Measurements from ENCODE around the gene PLK1. TPM values are rescaled to one million over a fixed set of nuclear protein-coding genes. Genes with fewer than 3 reads are reported as not detected.
"Not testable (repeated sequence)": the region's sequence is repeated elsewhere in the genome, so short reads cannot be mapped to it uniquely, and the experiment has no call there.

The PLK1 gene
- polyA plus RNA-seq, 1 experiment, result 11.6 TPM

DNA sequence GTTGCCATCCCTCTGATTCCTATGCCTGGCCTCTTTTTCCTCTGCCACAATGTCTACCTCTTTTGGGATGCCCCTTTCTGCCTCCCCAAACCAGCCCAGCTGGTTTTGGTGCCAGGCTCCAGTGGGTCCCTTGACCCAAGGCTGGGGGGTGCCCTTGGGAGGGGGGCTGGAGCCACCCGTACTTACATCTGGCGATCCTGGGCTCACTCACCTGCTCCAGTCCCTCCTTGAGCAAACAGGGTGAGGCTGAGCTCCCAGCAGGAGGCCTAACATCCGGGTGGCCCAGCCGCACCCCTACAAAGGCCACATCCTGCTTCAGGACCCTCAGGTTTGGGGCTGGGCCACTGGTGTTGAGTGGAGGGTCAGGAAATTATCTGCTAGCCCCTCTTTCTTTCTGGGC is 33.1 kb downstream of the PLK1 start:
- ChIA-PET CTCF (interaction anchor here (1.7 kb wide), 1 partner anchor 16 kb away, joined by 6 read pairs; no protein-coding TSS in a partner anchor), POLR2A (no interaction called here)
- TF ChIP-seq, protein P1, sequence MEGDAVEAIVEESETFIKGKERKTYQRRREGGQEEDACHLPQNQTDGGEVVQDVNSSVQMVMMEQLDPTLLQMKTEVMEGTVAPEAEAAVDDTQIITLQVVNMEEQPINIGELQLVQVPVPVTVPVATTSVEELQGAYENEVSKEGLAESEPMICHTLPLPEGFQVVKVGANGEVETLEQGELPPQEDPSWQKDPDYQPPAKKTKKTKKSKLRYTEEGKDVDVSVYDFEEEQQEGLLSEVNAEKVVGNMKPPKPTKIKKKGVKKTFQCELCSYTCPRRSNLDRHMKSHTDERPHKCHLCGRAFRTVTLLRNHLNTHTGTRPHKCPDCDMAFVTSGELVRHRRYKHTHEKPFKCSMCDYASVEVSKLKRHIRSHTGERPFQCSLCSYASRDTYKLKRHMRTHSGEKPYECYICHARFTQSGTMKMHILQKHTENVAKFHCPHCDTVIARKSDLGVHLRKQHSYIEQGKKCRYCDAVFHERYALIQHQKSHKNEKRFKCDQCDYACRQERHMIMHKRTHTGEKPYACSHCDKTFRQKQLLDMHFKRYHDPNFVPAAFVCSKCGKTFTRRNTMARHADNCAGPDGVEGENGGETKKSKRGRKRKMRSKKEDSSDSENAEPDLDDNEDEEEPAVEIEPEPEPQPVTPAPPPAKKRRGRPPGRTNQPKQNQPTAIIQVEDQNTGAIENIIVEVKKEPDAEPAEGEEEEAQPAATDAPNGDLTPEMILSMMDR (IDR thresholded peaks at IDR 0.05; ENCODE audit: low read depth, low read length), result no peak
- no peak overlapping the region for H3K27ac ChIP-seq (ENCODE audit: low read depth, low read length)
- no peak for DNase-seq (ENCODE audit: low read depth, low spot score)
- peaks cover 29% of the 10 kb centered on the region for H3K27me3 ChIP-seq (ENCODE audit: control insufficient read depth, insufficient read depth, low read length)
- peaks cover 8% of the 10 kb centered on the region for H3K9me3 ChIP-seq (ENCODE audit: control insufficient read depth, insufficient read depth, low read length)
- H3K4me3 ChIP-seq (ENCODE audit: low read depth, low read length), result no peak overlapping the region

DNA sequence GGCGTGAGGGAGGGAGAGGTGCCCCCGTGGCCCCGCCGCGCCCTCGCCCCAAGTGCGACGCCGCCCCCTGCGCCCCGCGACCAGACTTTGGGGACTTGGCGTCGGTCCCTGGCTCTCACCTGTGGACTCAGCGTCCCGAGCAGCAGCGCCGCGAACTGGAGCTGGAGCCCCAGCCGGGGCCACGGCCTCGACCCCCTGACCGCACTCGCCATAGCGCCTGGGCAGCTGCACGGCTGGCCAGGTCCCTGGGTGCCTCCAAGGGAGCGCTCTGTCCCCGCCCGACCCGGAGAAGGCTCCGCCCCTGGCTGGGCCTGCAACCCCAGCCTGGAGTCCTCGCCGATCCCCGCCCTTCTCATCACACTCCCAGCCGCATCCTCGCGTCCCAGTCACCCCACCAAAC is 34.3 kb downstream of the PLK1 start, which contains the start of gene ERN2:
Gene ERN2 (minus strand): TSS at position 247 of the 400 bp plus-strand sequence. CDS start 35 bp downstream, at position 212.
- no peak within 1 kb of the TSS for H3K4me3 ChIP-seq (ENCODE audit: low read depth, low read length)
- POLR2A ChIA-PET, result no interaction called here
- H3K9me3 ChIP-seq (ENCODE audit: control insufficient read depth, insufficient read depth, low read length), result peaks cover 8% of the 10 kb centered on the region
- TF ChIP-seq, protein P1 (IDR thresholded peaks at IDR 0.05; ENCODE audit: low read depth, low read length), result no peak
- no peak within 1 kb of the TSS for H3K27ac ChIP-seq (ENCODE audit: low read depth, low read length)
- no peak for DNase-seq (ENCODE audit: low read depth, low spot score)
- peaks cover 29% of the 10 kb centered on the region for H3K27me3 ChIP-seq (ENCODE audit: control insufficient read depth, insufficient read depth, low read length)
- CTCF ChIA-PET, result interaction anchor here (0.6 kb wide), 1 partner anchor 18 kb away, joined by 3 read pairs; no protein-coding TSS in a partner anchor

DNA sequence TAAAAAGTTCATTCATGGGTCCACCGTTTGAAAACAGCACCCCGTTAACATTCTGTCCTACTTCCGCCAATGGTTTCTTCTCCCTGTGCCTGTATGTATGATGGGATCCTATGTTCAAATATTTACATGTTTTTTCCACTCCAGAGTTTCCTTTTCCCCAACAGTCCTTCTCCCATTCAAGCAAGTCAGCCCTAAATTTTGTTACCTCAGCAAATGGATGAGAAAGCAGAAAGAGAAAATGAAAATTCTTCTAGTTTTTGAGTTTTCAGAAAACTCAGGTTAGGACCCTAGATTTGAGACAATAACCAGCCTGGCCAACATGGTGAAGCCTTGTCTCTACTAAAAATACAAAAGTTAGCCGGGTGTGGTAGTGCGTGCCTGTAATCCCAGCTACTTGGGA is 37.8 kb downstream of the PLK1 start:
- Histone ChIP-seq H3K27ac (ENCODE audit: low read depth, low read length) (no peak overlapping the region), H3K27me3 (ENCODE audit: control insufficient read depth, insufficient read depth, low read length) (peaks cover 22% of the 10 kb centered on the region), H3K4me3 (ENCODE audit: low read depth, low read length) (no peak overlapping the region), H3K9me3 (ENCODE audit: control insufficient read depth, insufficient read depth, low read length) (no peaks in the 10 kb centered on the region; the same call in 1 of the 2 replicates)
- CTCF ChIA-PET, result interaction anchor here (0.6 kb wide), 1 partner anchor 14 kb away, joined by 4 read pairs; no protein-coding TSS in a partner anchor
- no peak for DNase-seq (ENCODE audit: low read depth, low spot score)
- POLR2A ChIA-PET, result no interaction called here
- TF ChIP-seq, protein P1 (IDR thresholded peaks at IDR 0.05; ENCODE audit: low read depth, low read length), result no peak

- CTCF ChIA-PET; H3K4me3 ChIP-seq (ENCODE audit: low read depth, low read length); POLR2A ChIA-PET; H3K27ac ChIP-seq (ENCODE audit: low read depth, low read length); H3K9me3 ChIP-seq (ENCODE audit: control insufficient read depth, insufficient read depth, low read length); H3K27me3 ChIP-seq (ENCODE audit: control insufficient read depth, insufficient read depth, low read length); DNase-seq (ENCODE audit: low read depth, low spot score): not testable (repeated sequence)
These were observed 44.0 kb downstream of the PLK1 start for GRCh38 chr16:23722613-23723240.

GRCh38 chr16:23724096-23724784 is 45.6 kb downstream of the PLK1 start:
- POLR2A ChIA-PET, result no interaction called here
- Histone ChIP-seq H3K27me3 (ENCODE audit: control insufficient read depth, insufficient read depth, low read length) (no peaks in the 10 kb centered on the region), H3K27ac (ENCODE audit: low read depth, low read length) (no peak overlapping the region), H3K9me3 (ENCODE audit: control insufficient read depth, insufficient read depth, low read length) (peaks cover 3% of the 10 kb centered on the region), H3K4me3 (ENCODE audit: low read depth, low read length) (no peak overlapping the region)
- DNase-seq (ENCODE audit: low read depth, low spot score), result no peak
- TF ChIP-seq, protein P1 (IDR thresholded peaks at IDR 0.05; ENCODE audit: low read depth, low read length), result no peak
- CTCF ChIA-PET, result interaction anchor here (1.2 kb wide), 1 partner anchor 780 kb away, joined by 3 read pairs; no protein-coding TSS in a partner anchor
